ENCODE measurements around the gene AASS. TPM values are rescaled to one million over a fixed set of nuclear protein-coding genes. Genes with fewer than 3 reads are reported as not detected.
A peak's percentile ranks its signal among the peaks of the same experiment; 100 is the strongest.
"Not testable (repeated sequence)": the region's sequence is repeated elsewhere in the genome, so short reads cannot be mapped to it uniquely, and the experiment has no call there.

The AASS gene
- 5.9 and 6.3 TPM in 2 replicates for total RNA-seq

GRCh38 chr7:122143751-122144711 lies at the start of gene AASS:
AASS (minus strand) TSS chr7:122144249; CDS start chr7:122133726, 10,523 bp downstream.
- Mint-ChIP-seq H3K9me3 (no peaks in the 10 kb centered on the region), H3K27ac (peak within 1 kb of the TSS; percentile 80), H3K4me1 (peaks cover 14% of the 10 kb centered on the region), H3K27me3 (peaks cover 8% of the 10 kb centered on the region), H3K36me3 (ENCODE audit: low read depth) (peaks cover 4% of the 10 kb centered on the region), H3K4me3 (peak within 1 kb of the TSS; percentile 96)
- TF ChIP-seq CTCF (IDR thresholded peaks at IDR 0.05) = no peak
- ChIA-PET CTCF (interaction anchor here (2.3 kb wide), 1 partner anchor 51 kb away, joined by 8 read pairs; no protein-coding TSS in a partner anchor), POLR2A (interaction anchor here (0.6 kb wide), 1 partner anchor 1390 kb away, joined by 4 read pairs; no protein-coding TSS in a partner anchor)
- DNase-seq = peak; percentile 78
- peak; percentile 98 for ATAC-seq (ENCODE audit: low read depth)
- intact Hi-C loops (cut with micrococcal nuclease) = loop anchor here (1.0 to 10.0 kb wide), 3 partner anchors 51 to 1391 kb away; partner anchors contain the start of gene IQUB

GRCh38 chr7:122188785-122189184 lies 44.7 kb upstream of the AASS start:
- Mint-ChIP-seq H3K4me3 (no peak overlapping the region), H3K9me3 (peaks cover 16% of the 10 kb centered on the region), H3K27ac (no peak overlapping the region), H3K27me3 (no peaks in the 10 kb centered on the region), H3K4me1 (no peaks in the 10 kb centered on the region), H3K36me3 (ENCODE audit: low read depth) (no peaks in the 10 kb centered on the region)
- CTCF ChIA-PET = no interaction called here
- POLR2A ChIA-PET = no interaction called here
- no peak for TF ChIP-seq CTCF (IDR thresholded peaks at IDR 0.05)
- intact Hi-C loops (cut with micrococcal nuclease) = no loop called here
- DNase-seq (no peak), ATAC-seq (ENCODE audit: low read depth) (no peak)

- no peak for ATAC-seq (ENCODE audit: low read depth)
- POLR2A ChIA-PET = no interaction called here
- DNase-seq = no peak
- Mint-ChIP-seq H3K4me3 (no peak overlapping the region), H3K27ac (no peak overlapping the region), H3K36me3 (ENCODE audit: low read depth) (no peaks in the 10 kb centered on the region), H3K4me1 (no peaks in the 10 kb centered on the region), H3K27me3 (no peaks in the 10 kb centered on the region), H3K9me3 (peaks cover 5% of the 10 kb centered on the region)
- CTCF ChIA-PET = no interaction called here
- intact Hi-C loops (cut with micrococcal nuclease) = no loop called here
- TF ChIP-seq CTCF (IDR thresholded peaks at IDR 0.05) = no peak
Observed at GRCh38 chr7:122183106-122183505, 39.1 kb upstream of the AASS start.

GRCh38 chr7:122182081-122182480 lies 38.0 kb upstream of the AASS start:
- Mint-ChIP-seq H3K36me3 (ENCODE audit: low read depth) (no peaks in the 10 kb centered on the region), H3K27ac (no peak overlapping the region), H3K9me3 (peaks cover 5% of the 10 kb centered on the region), H3K4me3 (no peak overlapping the region), H3K4me1 (no peaks in the 10 kb centered on the region), H3K27me3 (no peaks in the 10 kb centered on the region)
- ChIA-PET POLR2A (no interaction called here), CTCF (no interaction called here)
- DNase-seq (no peak), ATAC-seq (ENCODE audit: low read depth) (no peak)
- intact Hi-C loops (cut with micrococcal nuclease) = no loop called here
- no peak for TF ChIP-seq CTCF (IDR thresholded peaks at IDR 0.05)

GRCh38 chr7:122172144-122172543 lies 28.1 kb upstream of the AASS start:
- POLR2A ChIA-PET; H3K27ac Mint-ChIP-seq; ATAC-seq (ENCODE audit: low read depth); H3K27me3 Mint-ChIP-seq; intact Hi-C loops (cut with micrococcal nuclease); DNase-seq; CTCF ChIA-PET; H3K4me3 Mint-ChIP-seq; H3K36me3 Mint-ChIP-seq (ENCODE audit: low read depth); H3K4me1 Mint-ChIP-seq; H3K9me3 Mint-ChIP-seq: not testable (repeated sequence)
